Pulmonary artery endothelial cell (primary cell): ENCODE results near the gene THADA. TPM values are rescaled to one million over a fixed set of nuclear protein-coding genes. Genes with fewer than 3 reads are reported as not detected.

Experiments used
- DNase-seq: peaks from one replicate; pipeline ENCODE4 v3.0.0-alpha.2; 2011; ENCODE audit warnings: low read depth, low spot score
- total RNA-seq: library from RNA; depleted of rRNA; stranded (reverse); fragments of >200 nt; gene quantifications from 2 replicates; pipeline ENCODE4 v1.2.3, GENCODE V29; 2014

Gene THADA
- total RNA-seq, 1 donor from 2014 or later: 22.7 TPM

GRCh38 chr2:43509886-43510285 lies 86.0 kb downstream of the THADA start:
- DNase-seq: no peak

DNA sequence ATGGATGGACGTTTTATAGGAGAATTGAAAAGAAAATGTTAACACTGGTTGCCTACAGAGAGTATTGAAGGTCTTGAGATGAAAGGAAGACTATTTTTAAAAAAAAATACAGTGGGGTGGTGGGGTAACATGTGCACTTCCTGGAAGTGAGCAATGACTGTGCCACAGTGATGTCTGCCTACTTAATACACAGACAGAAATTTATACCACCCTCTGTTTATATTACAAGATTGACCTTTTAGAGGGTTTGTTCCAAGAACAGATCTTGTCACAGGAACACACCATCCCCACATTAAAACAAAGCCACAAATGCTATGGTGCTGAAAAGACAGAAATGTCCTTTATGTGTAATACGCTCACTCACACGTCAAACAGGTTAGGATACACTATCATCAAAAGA lies 87.6 kb downstream of the THADA start:
- DNase-seq: no peak

DNA sequence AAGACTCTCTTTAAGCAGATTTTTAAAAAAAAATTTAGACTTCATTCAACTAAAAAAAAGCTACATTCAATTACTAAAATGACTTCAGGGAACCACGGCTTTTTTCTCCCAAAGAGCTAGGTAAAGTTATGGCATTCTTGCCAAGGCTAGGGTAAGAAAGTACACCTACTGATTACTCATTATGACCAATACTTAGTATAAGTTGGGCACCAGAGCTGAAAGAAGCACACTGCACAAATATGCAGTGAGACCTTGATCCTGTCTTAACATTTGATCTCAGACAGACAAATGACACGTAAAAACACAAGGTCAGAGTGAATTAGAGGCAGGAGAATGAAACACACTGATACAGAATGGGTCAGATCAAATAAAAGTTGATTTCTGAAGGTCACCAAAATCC lies 88.7 kb downstream of the THADA start:
- DNase-seq: no peak

- DNase-seq: no peak
Measured at GRCh38 chr2:43495727-43496126, 100.1 kb downstream of the THADA start.

DNA sequence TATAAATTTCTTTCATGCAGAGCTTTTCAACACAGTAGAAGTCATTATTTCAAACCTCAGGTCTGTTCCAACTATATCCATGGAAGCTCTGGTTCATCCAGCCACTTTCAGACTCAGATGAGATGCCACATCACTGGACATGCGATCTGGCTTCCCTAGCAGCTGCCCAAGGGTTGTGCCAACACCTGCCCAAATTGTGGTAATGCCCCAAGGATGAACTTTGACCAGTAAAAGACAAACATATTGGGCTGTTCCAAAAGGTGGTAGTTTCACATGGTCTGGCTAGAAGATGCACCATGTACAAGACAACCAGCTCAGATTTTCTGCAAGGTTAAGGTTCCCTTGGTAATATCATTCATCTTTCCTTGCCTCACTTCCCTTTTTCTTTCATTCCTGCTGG lies 101.9 kb downstream of the THADA start:
- DNase-seq: no peak

DNA sequence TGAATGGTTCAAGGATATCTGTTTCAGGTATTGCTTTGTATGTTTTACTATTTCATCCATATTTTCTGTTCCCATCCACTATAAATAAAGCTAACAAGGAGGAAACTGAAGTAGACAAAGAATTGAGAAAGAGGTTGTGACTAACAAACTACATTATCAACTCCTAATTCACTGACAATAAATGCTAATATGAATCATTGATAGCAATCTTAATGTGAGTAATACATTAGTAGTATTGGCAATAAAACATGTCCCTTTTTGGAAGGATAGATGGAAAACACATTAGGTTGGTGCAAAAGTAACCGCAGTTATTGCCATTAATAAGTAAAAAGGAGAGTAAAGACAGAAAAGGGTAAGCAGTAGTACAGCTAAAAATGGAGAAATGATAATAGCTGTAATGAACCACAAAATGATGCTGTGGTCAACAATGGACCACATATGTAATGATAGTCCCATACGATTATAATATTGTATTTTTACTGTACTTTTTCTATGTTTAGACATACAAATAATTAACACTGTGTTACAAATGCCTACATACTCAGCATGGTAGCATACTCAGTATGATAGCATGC lies 104.7 kb downstream of the THADA start:
- DNase-seq: no peak

DNA sequence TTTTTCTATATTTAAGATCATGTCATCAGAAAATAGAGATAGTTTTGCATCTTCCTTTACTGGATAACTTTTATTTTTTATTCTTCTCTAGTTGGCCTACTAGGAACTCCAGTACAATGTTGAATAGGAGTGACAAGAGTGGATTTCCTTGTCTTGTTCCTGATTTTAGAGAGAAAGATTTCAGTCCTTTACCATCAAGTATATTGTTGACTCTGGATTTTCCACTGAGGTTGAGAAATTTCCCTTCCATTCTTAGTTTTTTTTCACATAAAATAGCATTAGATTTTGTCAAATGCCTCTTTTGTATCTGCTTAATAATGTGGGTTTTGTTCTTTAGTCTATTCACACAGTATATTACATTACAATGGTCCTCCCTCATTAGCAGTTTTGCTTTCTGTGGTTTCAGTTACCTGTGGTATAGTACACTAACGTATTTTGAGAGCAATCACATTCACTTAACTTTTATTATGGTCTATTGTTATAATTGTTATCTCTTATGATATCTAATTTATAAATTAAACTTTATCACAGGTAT lies 105.5 kb downstream of the THADA start:
- DNase-seq: no peak

DNA sequence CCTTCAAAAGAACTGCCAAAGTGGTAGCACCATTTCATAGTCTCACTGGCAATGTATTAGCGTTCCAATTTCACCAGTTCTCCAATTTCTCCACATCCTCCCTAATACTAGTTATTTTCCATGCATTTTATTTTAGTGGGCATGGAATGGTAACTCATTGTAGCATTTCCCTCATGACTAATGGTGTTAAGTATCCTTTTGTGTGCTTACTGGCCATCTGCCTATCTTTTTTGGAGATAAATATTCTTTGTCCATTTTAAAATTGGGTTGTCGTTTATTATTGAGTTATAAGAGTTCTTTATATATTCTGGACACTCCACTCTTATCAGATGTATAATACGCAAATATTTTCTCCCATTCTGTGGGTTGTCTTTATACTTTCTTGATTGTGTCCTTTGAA lies 107.1 kb downstream of the THADA start:
- no peak for DNase-seq

- no peak for DNase-seq
Measured at GRCh38 chr2:43486603-43487002, 109.2 kb downstream of the THADA start.

- DNase-seq: peak; percentile 53
Measured at GRCh38 chr2:43484323-43484930, 111.4 kb downstream of the THADA start.

- no peak for DNase-seq
Measured at GRCh38 chr2:43482961-43483360, 112.9 kb downstream of the THADA start.

- DNase-seq: no peak
Measured at GRCh38 chr2:43481927-43482542, 113.8 kb downstream of the THADA start.

GRCh38 chr2:43480874-43481273 lies 115.0 kb downstream of the THADA start:
- DNase-seq: no peak

- no peak for DNase-seq
Measured at GRCh38 chr2:43478412-43479086, 117.3 kb downstream of the THADA start.

DNA sequence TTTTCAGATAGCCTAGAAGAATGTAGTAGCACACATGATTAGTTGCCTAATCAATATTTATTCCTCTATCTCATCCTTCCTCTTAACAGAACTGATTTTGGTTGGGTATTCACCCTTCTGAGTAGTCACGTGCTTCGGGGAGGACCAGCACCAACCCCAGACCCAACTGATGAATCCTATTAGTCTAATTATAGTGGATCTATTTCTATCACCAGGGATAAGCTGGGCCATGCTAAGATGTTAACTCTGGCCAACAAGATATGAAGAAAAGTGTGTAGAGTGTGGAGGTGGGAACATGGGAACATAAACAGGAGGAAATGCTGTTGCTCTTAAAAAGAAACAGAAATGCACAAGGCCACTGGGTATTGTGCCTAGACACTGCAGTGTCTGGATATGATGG lies 119.9 kb downstream of the THADA start:
- DNase-seq: no peak

- no peak for DNase-seq
Measured at GRCh38 chr2:43475137-43475846, 120.5 kb downstream of the THADA start.

DNA sequence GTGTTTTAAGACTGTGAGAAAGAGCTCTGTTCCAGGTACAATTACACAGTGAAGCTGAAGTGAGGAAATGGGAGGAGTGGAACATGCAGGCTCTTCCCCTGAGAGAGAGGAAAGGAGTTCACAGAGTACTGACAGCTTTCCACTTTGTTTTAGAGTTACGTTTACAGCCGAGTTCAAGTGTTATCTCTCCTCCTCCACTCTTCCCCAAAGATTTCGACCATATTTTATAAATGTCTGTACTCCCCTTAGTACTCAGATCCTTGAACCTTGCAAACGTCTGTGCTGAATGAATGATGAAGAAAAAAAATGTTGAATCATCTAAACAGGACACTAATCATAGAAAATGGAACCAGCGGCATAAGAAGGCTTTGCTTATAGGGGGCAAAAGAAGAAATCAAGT lies 121.6 kb downstream of the THADA start:
- DNase-seq: no peak

DNA sequence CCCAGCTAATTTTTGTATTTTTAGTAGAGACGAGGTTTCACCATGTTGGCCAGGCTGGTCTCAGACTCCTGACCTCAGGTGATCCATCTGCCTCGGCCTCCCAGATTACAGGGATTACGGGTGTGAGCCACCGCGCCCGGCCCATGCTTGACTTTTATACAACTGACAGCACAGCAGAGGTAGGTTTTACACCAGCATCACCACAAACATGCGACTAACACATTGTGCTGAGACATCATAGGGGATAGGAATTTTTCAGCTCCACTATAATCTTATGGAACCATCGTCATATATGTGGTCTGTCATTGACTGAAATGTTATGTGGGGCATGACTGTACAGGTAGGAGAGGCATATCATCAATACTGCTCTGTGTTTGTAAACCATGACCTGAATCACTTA lies 122.1 kb downstream of the THADA start:
- no peak for DNase-seq

DNA sequence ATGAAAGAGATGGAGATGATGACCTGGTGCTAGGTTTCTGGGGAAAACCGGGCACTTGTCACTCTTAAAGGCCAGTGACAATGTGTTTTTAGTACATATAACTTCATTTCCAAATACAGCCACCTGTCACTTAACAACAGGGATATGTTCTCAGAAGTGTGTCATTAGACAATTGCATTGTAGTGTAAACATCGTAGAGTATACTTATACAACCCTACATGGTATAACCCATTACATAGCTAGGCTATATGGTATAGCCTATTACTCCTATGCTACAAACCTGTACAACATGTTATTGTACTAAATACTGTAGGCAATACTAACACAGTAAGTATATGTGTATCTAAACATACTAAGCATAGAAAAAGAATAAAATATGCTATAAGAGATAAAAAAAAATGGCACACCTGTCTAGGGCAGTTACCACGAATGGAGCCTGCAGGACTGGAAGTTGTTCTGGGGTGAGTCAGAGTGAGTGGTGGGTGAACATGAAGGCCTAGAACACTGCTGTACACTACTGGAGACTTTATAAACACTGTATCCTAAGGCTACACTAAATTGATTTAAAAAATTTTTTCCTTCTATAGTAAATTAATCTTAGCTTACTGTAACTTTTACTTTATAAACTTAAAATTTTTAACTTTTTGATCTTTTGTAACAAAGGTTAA lies 123.2 kb downstream of the THADA start:
- DNase-seq: no peak

- DNase-seq: no peak
Measured at GRCh38 chr2:43469713-43470112, 126.1 kb downstream of the THADA start.

DNA sequence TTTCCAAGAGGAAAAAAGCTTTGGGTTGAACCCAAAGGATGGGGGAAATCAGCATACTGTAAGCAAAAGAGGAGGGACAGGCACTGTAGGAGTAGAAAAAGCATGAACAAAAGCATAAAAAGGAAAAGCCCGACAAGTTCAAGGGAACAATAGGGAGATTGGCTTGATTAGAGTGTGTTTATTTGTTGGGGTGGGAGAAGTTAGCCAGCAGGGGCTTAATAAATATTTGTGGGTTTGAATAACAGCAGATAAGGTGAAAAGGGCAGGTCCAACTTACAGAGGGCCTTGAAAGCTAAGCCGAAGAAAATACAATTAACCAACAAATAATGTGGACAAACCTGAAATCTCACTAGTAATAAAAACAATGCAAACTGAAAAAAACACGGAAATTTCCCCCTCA lies 126.7 kb downstream of the THADA start:
- no peak for DNase-seq
